Dermis lymphatic vessel endothelial cell (primary cell): Measurements from ENCODE around the gene APCDD1. TPM values are rescaled to one million over a fixed set of nuclear protein-coding genes. Genes with fewer than 3 reads are reported as not detected.

Experiments
- total RNA-seq: library from RNA; depleted of rRNA; stranded (reverse); fragments of >200 nt; gene quantifications from 2 replicates; pipeline ENCODE4 v1.2.1, GENCODE V29; 2014

The APCDD1 gene
- 0.11 TPM in 1 of 2 replicates, not detected in the other for total RNA-seq

GRCh38 chr18:10453806-10454680 is at the start of gene APCDD1:
APCDD1 (plus strand) TSS chr18:10454635; CDS start chr18:10454982, 347 bp downstream.

GRCh38 chr18:10525697-10526560 is 71.5 kb downstream of the APCDD1 start, which contains the start of gene NAPG:
NAPG (plus strand) TSS chr18:10526027; CDS start chr18:10526103, 76 bp downstream.

Other genes starting within 250 kb of the APCDD1 start
- gene NAPG, start 71.4 kb downstream of the APCDD1 start, total RNA-seq = 36.0 and 36.1 TPM in 2 replicates